Measurements from ENCODE around the gene TRANK1. TPM values are rescaled to one million over a fixed set of nuclear protein-coding genes. Genes with fewer than 3 reads are reported as not detected.

TRANK1 gene
- total RNA-seq, 1 donor from 2014 or later: 6.6 TPM

GRCh38 chr3:36877930-36878685 is 66.7 kb downstream of the TRANK1 start:
- no peak overlapping the region for H3K4me3 ChIP-seq
- no peaks in the 10 kb centered on the region for H3K9me3 ChIP-seq (replicated peaks)
- no peak for TF ChIP-seq CTCF (IDR thresholded peaks at IDR 0.05; ENCODE audit: borderline replicate concordance)
- H3K36me3 ChIP-seq: no peaks in the 10 kb centered on the region
- DNase-seq: no peak
- H3K4me1 ChIP-seq: no peaks in the 10 kb centered on the region
- H3K27ac ChIP-seq (replicated peaks): no peak overlapping the region
- intact Hi-C loops (cut with micrococcal nuclease): no loop called here
- H3K27me3 ChIP-seq (ENCODE audit: low read depth): no peaks in the 10 kb centered on the region

GRCh38 chr3:36876181-36876936 is 68.5 kb downstream of the TRANK1 start:
- no peaks in the 10 kb centered on the region for H3K27me3 ChIP-seq (ENCODE audit: low read depth)
- intact Hi-C loops (cut with micrococcal nuclease): no loop called here
- H3K4me3 ChIP-seq: no peak overlapping the region
- DNase-seq: no peak
- H3K9me3 ChIP-seq (replicated peaks): no peaks in the 10 kb centered on the region
- H3K27ac ChIP-seq (replicated peaks): no peak overlapping the region
- TF ChIP-seq CTCF (IDR thresholded peaks at IDR 0.05; ENCODE audit: borderline replicate concordance): no peak
- H3K4me1 ChIP-seq: no peaks in the 10 kb centered on the region
- no peaks in the 10 kb centered on the region for H3K36me3 ChIP-seq

GRCh38 chr3:36875397-36875796 is 69.5 kb downstream of the TRANK1 start:
- Histone ChIP-seq H3K4me3 (no peak overlapping the region), H3K9me3 (replicated peaks) (no peaks in the 10 kb centered on the region), H3K36me3 (no peaks in the 10 kb centered on the region), H3K4me1 (no peaks in the 10 kb centered on the region), H3K27ac (replicated peaks) (no peak overlapping the region), H3K27me3 (ENCODE audit: low read depth) (no peaks in the 10 kb centered on the region)
- TF ChIP-seq CTCF (IDR thresholded peaks at IDR 0.05; ENCODE audit: borderline replicate concordance): no peak
- intact Hi-C loops (cut with micrococcal nuclease): no loop called here
- no peak for DNase-seq

GRCh38 chr3:36874424-36874823 is 70.4 kb downstream of the TRANK1 start:
- Histone ChIP-seq H3K4me3 (no peak overlapping the region), H3K27me3 (ENCODE audit: low read depth) (no peaks in the 10 kb centered on the region), H3K27ac (replicated peaks) (no peak overlapping the region), H3K36me3 (no peaks in the 10 kb centered on the region), H3K4me1 (no peaks in the 10 kb centered on the region), H3K9me3 (replicated peaks) (no peaks in the 10 kb centered on the region)
- intact Hi-C loops (cut with micrococcal nuclease): no loop called here
- no peak for TF ChIP-seq CTCF (IDR thresholded peaks at IDR 0.05; ENCODE audit: borderline replicate concordance)
- no peak for DNase-seq

GRCh38 chr3:36871379-36872126 is 73.3 kb downstream of the TRANK1 start:
- TF ChIP-seq CTCF (IDR thresholded peaks at IDR 0.05; ENCODE audit: borderline replicate concordance): no peak
- intact Hi-C loops (cut with micrococcal nuclease): no loop called here
- no peak overlapping the region for H3K4me3 ChIP-seq

More at GRCh38 chr3:36871379-36872126, 73.3 kb downstream of the TRANK1 start:
- Histone ChIP-seq H3K36me3 (no peaks in the 10 kb centered on the region), H3K4me1 (no peaks in the 10 kb centered on the region), H3K27ac (replicated peaks) (no peak overlapping the region), H3K27me3 (ENCODE audit: low read depth) (no peaks in the 10 kb centered on the region), H3K9me3 (replicated peaks) (no peaks in the 10 kb centered on the region)
- no peak for DNase-seq
